Esophagus muscularis mucosa (tissue), 3 donors: Measurements from ENCODE around the gene DPRX.

Source experiments
- POLR2A ChIP-seq: fragments of 450-650 bp; IDR thresholded peaks from one replicate; pipeline ENCODE4 v1.6.1; 2017; ENCODE audit warnings: antibody characterized with exemption, moderate library complexity, mild to moderate bottlenecking, low read depth
- TF ChIP-seq, protein P1 (sequence below), 3 experiments: fragments of 200-600 bp in 2 of 3; fragments of 450-650 bp in 1 of 3; sonication (generic) in 2 of 3; IDR thresholded peaks; one replicate each; pipeline ENCODE4 v1.5.1; 2017 to 2019; ENCODE audit warnings: antibody characterized with exemption in 3 of 3, mild to moderate bottlenecking in 2 of 3, moderate library complexity in 1 of 3

GRCh38 chr19:53647350-53647749, 15.6 kb downstream of the DPRX start:
- TF ChIP-seq, protein P1, sequence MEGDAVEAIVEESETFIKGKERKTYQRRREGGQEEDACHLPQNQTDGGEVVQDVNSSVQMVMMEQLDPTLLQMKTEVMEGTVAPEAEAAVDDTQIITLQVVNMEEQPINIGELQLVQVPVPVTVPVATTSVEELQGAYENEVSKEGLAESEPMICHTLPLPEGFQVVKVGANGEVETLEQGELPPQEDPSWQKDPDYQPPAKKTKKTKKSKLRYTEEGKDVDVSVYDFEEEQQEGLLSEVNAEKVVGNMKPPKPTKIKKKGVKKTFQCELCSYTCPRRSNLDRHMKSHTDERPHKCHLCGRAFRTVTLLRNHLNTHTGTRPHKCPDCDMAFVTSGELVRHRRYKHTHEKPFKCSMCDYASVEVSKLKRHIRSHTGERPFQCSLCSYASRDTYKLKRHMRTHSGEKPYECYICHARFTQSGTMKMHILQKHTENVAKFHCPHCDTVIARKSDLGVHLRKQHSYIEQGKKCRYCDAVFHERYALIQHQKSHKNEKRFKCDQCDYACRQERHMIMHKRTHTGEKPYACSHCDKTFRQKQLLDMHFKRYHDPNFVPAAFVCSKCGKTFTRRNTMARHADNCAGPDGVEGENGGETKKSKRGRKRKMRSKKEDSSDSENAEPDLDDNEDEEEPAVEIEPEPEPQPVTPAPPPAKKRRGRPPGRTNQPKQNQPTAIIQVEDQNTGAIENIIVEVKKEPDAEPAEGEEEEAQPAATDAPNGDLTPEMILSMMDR (IDR thresholded peaks at IDR 0.05), result no peak
- TF ChIP-seq POLR2A, result no peak
